Measurements from ENCODE around the gene SNRNP200. TPM values are rescaled to one million over a fixed set of nuclear protein-coding genes. Genes with fewer than 3 reads are reported as not detected.
A peak's percentile ranks its signal among the peaks of the same experiment; 100 is the strongest.

SNRNP200 gene
- total RNA-seq, 3 donors from 2014 or later, result 95.8 to 113 (median 106) TPM

DNA sequence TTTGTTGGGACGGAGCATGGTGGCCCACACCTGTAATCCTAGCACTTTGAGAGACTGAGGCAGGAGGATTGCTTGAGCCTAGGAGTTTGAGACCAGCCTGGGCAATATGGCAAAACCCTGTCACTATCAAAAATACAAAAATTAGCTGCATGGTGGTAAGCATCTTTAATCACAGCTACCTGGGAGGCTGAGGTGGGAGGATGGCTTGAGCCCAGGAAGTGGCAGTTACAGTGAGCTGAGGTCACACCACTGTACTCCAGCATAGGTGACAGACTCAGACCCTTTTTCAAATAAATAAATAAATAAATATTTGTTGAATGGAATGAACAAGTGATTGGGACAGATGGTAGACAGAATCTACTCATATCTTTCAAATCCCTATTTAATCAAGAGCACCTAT lies 14.1 kb upstream of the SNRNP200 start:
- TF ChIP-seq, protein P1, sequence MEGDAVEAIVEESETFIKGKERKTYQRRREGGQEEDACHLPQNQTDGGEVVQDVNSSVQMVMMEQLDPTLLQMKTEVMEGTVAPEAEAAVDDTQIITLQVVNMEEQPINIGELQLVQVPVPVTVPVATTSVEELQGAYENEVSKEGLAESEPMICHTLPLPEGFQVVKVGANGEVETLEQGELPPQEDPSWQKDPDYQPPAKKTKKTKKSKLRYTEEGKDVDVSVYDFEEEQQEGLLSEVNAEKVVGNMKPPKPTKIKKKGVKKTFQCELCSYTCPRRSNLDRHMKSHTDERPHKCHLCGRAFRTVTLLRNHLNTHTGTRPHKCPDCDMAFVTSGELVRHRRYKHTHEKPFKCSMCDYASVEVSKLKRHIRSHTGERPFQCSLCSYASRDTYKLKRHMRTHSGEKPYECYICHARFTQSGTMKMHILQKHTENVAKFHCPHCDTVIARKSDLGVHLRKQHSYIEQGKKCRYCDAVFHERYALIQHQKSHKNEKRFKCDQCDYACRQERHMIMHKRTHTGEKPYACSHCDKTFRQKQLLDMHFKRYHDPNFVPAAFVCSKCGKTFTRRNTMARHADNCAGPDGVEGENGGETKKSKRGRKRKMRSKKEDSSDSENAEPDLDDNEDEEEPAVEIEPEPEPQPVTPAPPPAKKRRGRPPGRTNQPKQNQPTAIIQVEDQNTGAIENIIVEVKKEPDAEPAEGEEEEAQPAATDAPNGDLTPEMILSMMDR (IDR thresholded peaks at IDR 0.05), result no peak

DNA sequence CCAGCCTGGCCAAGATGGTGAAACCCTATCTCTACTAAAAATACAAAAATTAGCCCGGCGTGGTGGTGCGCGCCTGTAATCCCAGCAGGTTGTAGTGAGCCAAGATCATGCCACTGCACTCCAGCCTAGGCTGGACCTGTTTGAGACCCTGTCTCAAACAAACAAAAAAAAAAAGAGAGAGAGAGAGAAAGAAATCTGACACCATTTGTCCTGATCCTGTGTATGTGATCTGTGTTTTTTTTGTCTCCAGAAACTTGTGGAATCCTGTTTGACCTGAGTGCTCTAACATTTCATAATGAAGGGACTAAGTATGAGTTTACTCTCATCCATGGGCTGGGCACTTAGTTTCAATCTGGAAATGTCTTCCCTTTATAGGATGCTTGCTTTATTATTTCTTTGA lies 13.4 kb upstream of the SNRNP200 start:
- DNase-seq (no peak), ATAC-seq (no peak)
- TF ChIP-seq, protein P1 (IDR thresholded peaks at IDR 0.05), result no peak
- no peaks in the 10 kb centered on the region for H3K36me3 ChIP-seq (ENCODE audit: low read depth)
- H3K9me3 ChIP-seq, result no peaks in the 10 kb centered on the region
- no peak overlapping the region for H3K4me3 ChIP-seq
- peaks cover 8% of the 10 kb centered on the region for H3K4me1 ChIP-seq (ENCODE audit: low read depth)
- intact Hi-C loops (cut with DNase I, micrococcal nuclease), result no loop called here

More for the DNA sequence above, 14.1 kb upstream of the SNRNP200 start:
- ATAC-seq (no peak), DNase-seq (no peak)
- Histone ChIP-seq H3K9me3 (no peaks in the 10 kb centered on the region), H3K4me3 (no peak overlapping the region), H3K4me1 (ENCODE audit: low read depth) (peaks cover 8% of the 10 kb centered on the region), H3K36me3 (ENCODE audit: low read depth) (no peaks in the 10 kb centered on the region)
- intact Hi-C loops (cut with DNase I, micrococcal nuclease), result no loop called here

DNA sequence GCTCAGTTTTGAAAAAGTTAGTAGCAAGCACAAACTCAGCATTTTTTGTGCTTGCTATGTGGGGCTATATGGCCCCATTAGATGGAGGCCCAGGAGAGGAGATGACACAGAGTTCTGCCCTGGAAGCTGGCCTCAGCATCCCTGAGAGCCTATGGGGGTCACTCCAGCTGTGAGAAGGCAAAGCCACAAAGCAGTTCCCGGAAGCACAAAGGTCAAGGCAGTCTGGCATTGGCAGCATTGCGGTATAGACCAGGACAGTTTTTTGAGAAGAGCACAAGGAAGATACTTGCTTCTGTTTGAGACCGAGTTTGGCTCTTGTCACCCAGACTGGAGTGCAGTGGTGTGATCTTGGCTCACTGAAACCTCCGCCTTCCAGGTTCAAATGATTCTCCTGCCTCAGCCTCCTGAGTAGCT lies 12.2 kb upstream of the SNRNP200 start:
- Histone ChIP-seq H3K9me3 (no peaks in the 10 kb centered on the region), H3K36me3 (ENCODE audit: low read depth) (no peaks in the 10 kb centered on the region), H3K4me1 (ENCODE audit: low read depth) (peaks cover 8% of the 10 kb centered on the region), H3K4me3 (no peak overlapping the region)
- DNase-seq (no peak), ATAC-seq (no peak)
- intact Hi-C loops (cut with DNase I, micrococcal nuclease), result no loop called here
- TF ChIP-seq, protein P1 (IDR thresholded peaks at IDR 0.05), result no peak

DNA sequence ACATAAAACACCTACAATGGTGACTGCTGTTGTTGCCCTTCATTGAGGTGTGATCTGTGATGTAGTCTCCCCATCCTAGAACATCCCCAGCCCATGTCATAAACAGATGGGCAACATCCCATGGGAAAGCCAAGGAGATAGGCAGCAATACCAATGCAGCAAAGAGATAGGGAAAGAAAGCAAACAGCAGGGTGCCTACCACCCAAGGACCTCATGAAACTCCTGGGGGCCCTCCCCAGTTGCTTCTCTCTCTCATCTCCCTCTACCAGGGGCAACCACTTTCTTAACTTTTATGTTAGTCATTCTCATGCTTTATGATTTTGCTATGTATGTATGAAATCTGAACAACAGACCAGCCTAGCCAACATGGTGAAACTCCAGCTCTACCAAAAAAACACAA lies 11.7 kb upstream of the SNRNP200 start:
- Histone ChIP-seq H3K9me3 (no peaks in the 10 kb centered on the region), H3K4me3 (no peak overlapping the region), H3K36me3 (ENCODE audit: low read depth) (no peaks in the 10 kb centered on the region), H3K4me1 (ENCODE audit: low read depth) (peaks cover 4% of the 10 kb centered on the region)
- TF ChIP-seq, protein P1 (IDR thresholded peaks at IDR 0.05), result no peak
- ATAC-seq (no peak), DNase-seq (no peak)
- intact Hi-C loops (cut with DNase I, micrococcal nuclease), result no loop called here

DNA sequence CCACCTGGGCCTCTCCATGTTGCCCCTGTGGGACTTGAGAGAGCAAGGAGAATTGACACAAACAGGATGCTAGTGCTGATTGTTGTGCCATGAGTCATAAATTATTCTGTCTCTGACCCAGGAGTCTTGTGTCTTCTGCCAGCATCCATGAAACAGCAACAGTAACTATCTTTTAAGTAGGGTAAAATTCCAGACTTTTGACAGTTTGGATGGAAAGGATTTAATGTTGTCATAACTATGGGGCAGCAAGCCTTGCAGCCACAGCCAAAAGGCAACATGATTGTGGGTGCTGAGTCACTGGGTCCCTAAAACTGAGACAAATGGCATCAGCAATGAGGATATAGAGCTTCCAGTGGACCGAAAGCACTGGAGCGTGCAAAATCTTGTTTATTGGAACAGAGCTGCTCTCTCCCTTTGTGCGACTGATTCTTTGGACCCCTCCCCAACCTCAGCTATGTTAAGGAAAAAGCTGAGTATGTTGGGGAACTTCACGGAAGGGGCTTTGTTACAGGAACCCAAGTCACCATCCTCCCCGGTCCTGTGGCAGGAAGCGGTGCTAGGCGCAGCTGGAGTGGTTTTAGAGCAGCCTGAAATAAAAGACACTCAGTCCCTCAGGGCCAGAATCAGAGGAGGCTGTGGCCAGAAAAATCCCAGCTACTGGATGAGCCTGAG lies 10.2 kb upstream of the SNRNP200 start:
- Histone ChIP-seq H3K4me1 (ENCODE audit: low read depth) (no peaks in the 10 kb centered on the region), H3K4me3 (no peak overlapping the region), H3K9me3 (no peaks in the 10 kb centered on the region), H3K36me3 (ENCODE audit: low read depth) (no peaks in the 10 kb centered on the region)
- ATAC-seq (peak; percentile 63), DNase-seq (no peak)
- intact Hi-C loops (cut with DNase I, micrococcal nuclease), result no loop called here
- TF ChIP-seq, protein P1 (IDR thresholded peaks at IDR 0.05), result no peak

DNA sequence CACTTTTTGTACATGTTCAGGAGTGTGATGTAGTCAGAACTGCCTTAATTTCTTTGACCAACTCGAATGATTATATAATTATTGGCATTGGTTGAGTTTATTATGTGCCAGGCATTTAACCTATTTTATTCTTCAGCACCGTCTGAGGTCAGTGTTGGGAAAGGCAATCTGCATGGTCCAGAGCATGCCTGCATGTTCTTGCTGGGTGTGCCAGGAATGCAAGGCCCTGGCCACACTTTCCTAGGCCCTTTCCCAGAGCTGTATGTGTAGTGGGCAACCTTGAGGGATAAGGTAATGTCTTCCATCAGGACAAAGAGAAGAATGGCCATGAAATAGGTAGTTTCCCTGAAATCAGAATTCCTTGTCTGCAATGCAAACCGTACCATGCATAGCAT lies 9.7 kb upstream of the SNRNP200 start:
- ATAC-seq, result no peak
- TF ChIP-seq, protein P1 (IDR thresholded peaks at IDR 0.05), result no peak
- H3K9me3 ChIP-seq, result no peaks in the 10 kb centered on the region
- intact Hi-C loops (cut with DNase I, micrococcal nuclease), result no loop called here
- H3K4me3 ChIP-seq, result no peak overlapping the region
- no peak for DNase-seq
- no peaks in the 10 kb centered on the region for H3K36me3 ChIP-seq (ENCODE audit: low read depth)
- no peaks in the 10 kb centered on the region for H3K4me1 ChIP-seq (ENCODE audit: low read depth)

All from mucosa of descending colon (tissue), 3 donors.